HG03342 (cell line): ENCODE results near the gene ATXN7L1.
A peak's percentile ranks its signal among the peaks of the same experiment; 100 is the strongest.

Experiments used
- ATAC-seq: cut with Tn5 transposase; IDR thresholded peaks from one replicate; pipeline ENCODE4 v1.9.1; 2021; ENCODE audit warnings: mild to moderate bottlenecking, moderate library complexity; ENCODE audit not compliant: unreplicated experiment

ATXN7L1 gene

GRCh38 chr7:105830405-105831301, 45.7 kb downstream of the ATXN7L1 start:
- no peak for ATAC-seq

GRCh38 chr7:105829681-105830322, 46.6 kb downstream of the ATXN7L1 start:
- no peak for ATAC-seq

GRCh38 chr7:105828141-105828540, 48.3 kb downstream of the ATXN7L1 start:
- no peak for ATAC-seq

GRCh38 chr7:105827151-105827875, 49.1 kb downstream of the ATXN7L1 start:
- ATAC-seq: no peak

- no peak for ATAC-seq
Measured at GRCh38 chr7:105826143-105826542, 50.3 kb downstream of the ATXN7L1 start.

- ATAC-seq: no peak
Measured at GRCh38 chr7:105825371-105825770, 51.0 kb downstream of the ATXN7L1 start.

GRCh38 chr7:105822806-105823205, 53.6 kb downstream of the ATXN7L1 start:
- ATAC-seq: no peak

- ATAC-seq: no peak
Measured at GRCh38 chr7:105821527-105821926, 54.9 kb downstream of the ATXN7L1 start.

GRCh38 chr7:105820363-105821066, 55.9 kb downstream of the ATXN7L1 start:
- ATAC-seq: no peak

GRCh38 chr7:105819559-105819958, 56.8 kb downstream of the ATXN7L1 start:
- ATAC-seq: no peak

GRCh38 chr7:105816954-105817615, 59.3 kb downstream of the ATXN7L1 start:
- ATAC-seq: no peak

- no peak for ATAC-seq
Measured at GRCh38 chr7:105816266-105816843, 60.0 kb downstream of the ATXN7L1 start.

- no peak for ATAC-seq
Measured at GRCh38 chr7:105815576-105815975, 60.8 kb downstream of the ATXN7L1 start.

GRCh38 chr7:105814481-105814880, 61.9 kb downstream of the ATXN7L1 start:
- ATAC-seq: no peak

- ATAC-seq: no peak
Measured at GRCh38 chr7:105811189-105811847, 65.1 kb downstream of the ATXN7L1 start.

GRCh38 chr7:105810556-105810955, 65.8 kb downstream of the ATXN7L1 start:
- ATAC-seq: no peak

GRCh38 chr7:105808703-105809590, 67.5 kb downstream of the ATXN7L1 start:
- ATAC-seq: peak; percentile 97

GRCh38 chr7:105808209-105808608, 68.2 kb downstream of the ATXN7L1 start:
- no peak for ATAC-seq

GRCh38 chr7:105807448-105807762, 69.0 kb downstream of the ATXN7L1 start:
- no peak for ATAC-seq
